Ishikawa (cell line): Measurements from ENCODE around the gene LPAR3.

ENCODE experiments used
- EP300 ChIP-seq: IDR thresholded peaks from 2 replicates; pipeline ENCODE4 v1.6.1; 2012; ENCODE audit warnings: borderline replicate concordance
- MAX ChIP-seq: IDR thresholded peaks from 2 replicates; pipeline ENCODE4 v1.6.1; 2012
- TCF12 ChIP-seq: IDR thresholded peaks from 2 replicates; pipeline ENCODE4 v1.6.1; 2012; ENCODE audit warnings: low read depth
- YY1 ChIP-seq: IDR thresholded peaks from 2 replicates; pipeline ENCODE4 v1.6.1; 2012; ENCODE audit warnings: low read depth
- ZBTB7A ChIP-seq: IDR thresholded peaks from 2 replicates; pipeline ENCODE4 v1.6.1; 2012; ENCODE audit warnings: low read depth

GRCh38 chr1:84773195-84773594 lies 119.8 kb downstream of the LPAR3 start:
- TF ChIP-seq YY1 (no peak), TCF12 (no peak), MAX (no peak), EP300 (no peak), ZBTB7A (no peak)
